Measurements from ENCODE around the gene NFATC1. TPM values are rescaled to one million over a fixed set of nuclear protein-coding genes. Genes with fewer than 3 reads are reported as not detected.

The NFATC1 gene
- polyA plus RNA-seq, 1 donor from 2014 or later: 0.37 TPM

DNA sequence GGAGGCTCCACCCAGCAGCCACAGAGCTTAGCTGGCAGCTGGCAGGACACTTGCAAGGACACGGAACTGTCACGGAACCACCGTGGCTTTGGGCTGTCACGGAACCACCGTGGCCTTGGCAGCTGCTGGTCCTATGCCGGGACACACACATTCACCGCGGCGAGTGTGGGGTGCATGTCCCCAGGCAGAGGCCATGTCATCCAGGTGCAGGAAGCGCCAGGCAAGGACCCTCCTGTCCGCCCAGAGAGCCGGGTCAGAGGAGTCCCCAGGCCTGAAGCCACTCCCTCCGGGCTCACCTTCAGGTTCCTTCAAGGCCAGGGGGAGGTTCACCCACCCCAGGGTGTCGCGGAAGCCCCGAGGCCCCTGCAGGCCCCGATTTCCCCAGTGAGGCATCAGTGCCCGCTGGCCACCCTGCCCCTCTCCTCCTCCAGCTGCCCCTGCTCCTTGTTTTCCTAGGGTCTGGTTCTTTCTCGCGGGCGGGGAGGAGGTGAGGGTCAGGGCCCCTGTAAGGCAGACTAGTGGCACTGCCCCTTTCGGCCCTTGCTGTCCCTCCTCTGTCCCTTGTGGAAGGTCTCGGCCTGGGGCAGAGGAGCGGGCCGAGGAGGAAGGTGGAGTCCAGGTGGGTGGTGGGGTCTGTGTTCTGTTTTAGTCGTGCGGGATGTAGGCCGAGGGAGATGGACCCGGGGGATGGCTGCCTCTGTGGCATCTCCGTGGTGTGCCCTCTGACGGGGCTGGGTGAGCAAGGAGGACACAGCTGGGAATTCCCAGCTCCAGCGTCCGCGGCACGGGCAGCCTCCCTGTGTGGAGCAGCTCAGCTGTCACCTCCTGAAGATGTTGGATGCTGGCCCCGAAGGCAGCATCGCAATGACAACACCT, 60.6 kb downstream of the NFATC1 start:
- TF ChIP-seq CTCF (IDR thresholded peaks at IDR 0.05; ENCODE audit: poor library complexity, severe bottlenecking) (no peak), POLR2AphosphoS5 (IDR thresholded peaks at IDR 0.05) (no peak), EP300 (conservative IDR thresholded peaks at IDR 0.05; ENCODE audit: poor library complexity, severe bottlenecking) (no peak), RAD21 (conservative IDR thresholded peaks at IDR 0.05) (no peak), MXI1 (conservative IDR thresholded peaks at IDR 0.05; ENCODE audit: poor library complexity, severe bottlenecking) (no peak), EZH2 (IDR thresholded peaks at IDR 0.05; ENCODE audit: borderline replicate concordance, insufficient read depth, low read length, poor library complexity, severe bottlenecking) (no peak), REST (IDR thresholded peaks at IDR 0.05; ENCODE audit: borderline replicate concordance) (no peak), TAF1 (IDR thresholded peaks at IDR 0.05; ENCODE audit: low read depth) (no peak), SMC3 (conservative IDR thresholded peaks at IDR 0.05; ENCODE audit: poor library complexity) (no peak)
- Histone ChIP-seq H3K9me2 (ENCODE audit: insufficient read depth, low read length) (no peaks in the 10 kb centered on the region), H3K27me3 (ENCODE audit: insufficient read depth, low read depth, low read length) (no peaks in the 10 kb centered on the region), H3F3A (ENCODE audit: insufficient read depth, low read length, poor library complexity, severe bottlenecking) (no peaks in the 10 kb centered on the region), H3K4me2 (ENCODE audit: low read length) (no peak overlapping the region), H3K9ac (ENCODE audit: low read length) (no peak overlapping the region), H2AFZ (ENCODE audit: low read depth, low read length) (no peak overlapping the region), H3K36me3 (ENCODE audit: insufficient read depth, low read length) (no peaks in the 10 kb centered on the region), H3K9me3 (ENCODE audit: low read length) (no peaks in the 10 kb centered on the region), H3K79me2 (replicated peaks; ENCODE audit: insufficient read depth, low read length) (no peaks in the 10 kb centered on the region), H3K27ac (ENCODE audit: low read length) (no peak overlapping the region), H3K4me3 (ENCODE audit: low read length) (no peak overlapping the region), H4K20me1 (ENCODE audit: insufficient read depth) (no peaks in the 10 kb centered on the region)

GRCh38 chr18:79457239-79457638, 61.5 kb downstream of the NFATC1 start:
- H3K9me3 ChIP-seq (ENCODE audit: low read length): no peaks in the 10 kb centered on the region
- no peaks in the 10 kb centered on the region for H3F3A ChIP-seq (ENCODE audit: insufficient read depth, low read length, poor library complexity, severe bottlenecking)
- H3K9me2 ChIP-seq (ENCODE audit: insufficient read depth, low read length): no peaks in the 10 kb centered on the region
- no peak overlapping the region for H3K27ac ChIP-seq (ENCODE audit: low read length)
- no peak overlapping the region for H3K4me3 ChIP-seq (ENCODE audit: low read length)
- H3K4me2 ChIP-seq (ENCODE audit: low read length): no peak overlapping the region
- H3K36me3 ChIP-seq (ENCODE audit: insufficient read depth, low read length): no peaks in the 10 kb centered on the region
- H2AFZ ChIP-seq (ENCODE audit: low read depth, low read length): no peak overlapping the region
- H4K20me1 ChIP-seq (ENCODE audit: insufficient read depth): no peaks in the 10 kb centered on the region
- TF ChIP-seq MXI1 (conservative IDR thresholded peaks at IDR 0.05; ENCODE audit: poor library complexity, severe bottlenecking): no peak
- no peak for TF ChIP-seq EP300 (conservative IDR thresholded peaks at IDR 0.05; ENCODE audit: poor library complexity, severe bottlenecking)
- no peak for TF ChIP-seq RAD21 (conservative IDR thresholded peaks at IDR 0.05)
- TF ChIP-seq EZH2 (IDR thresholded peaks at IDR 0.05; ENCODE audit: borderline replicate concordance, insufficient read depth, low read length, poor library complexity, severe bottlenecking): no peak
- no peak for TF ChIP-seq POLR2AphosphoS5 (IDR thresholded peaks at IDR 0.05)
- no peaks in the 10 kb centered on the region for H3K27me3 ChIP-seq (ENCODE audit: insufficient read depth, low read depth, low read length)
- H3K79me2 ChIP-seq (replicated peaks; ENCODE audit: insufficient read depth, low read length): no peaks in the 10 kb centered on the region
- H3K9ac ChIP-seq (ENCODE audit: low read length): no peak overlapping the region
